ENCODE results near the gene CELSR1.

CELSR1 gene

GRCh38 chr22:46425016-46425415, 112.4 kb downstream of the CELSR1 start:
- FAIRE-seq: peak; percentile 98
- DNase-seq (ENCODE audit: low spot score): peak; percentile 95

- FAIRE-seq (no peak), DNase-seq (ENCODE audit: low spot score) (peak; percentile 9)
Measured at GRCh38 chr22:46424496-46424895, 112.9 kb downstream of the CELSR1 start.

GRCh38 chr22:46422896-46423295, 114.5 kb downstream of the CELSR1 start:
- no peak for DNase-seq (ENCODE audit: low spot score)
- FAIRE-seq: no peak

GRCh38 chr22:46421267-46421666, 116.2 kb downstream of the CELSR1 start:
- FAIRE-seq (no peak), DNase-seq (ENCODE audit: low spot score) (peak; percentile 5)

GRCh38 chr22:46419754-46420571, 117.5 kb downstream of the CELSR1 start:
- DNase-seq (ENCODE audit: low spot score) (no peak), FAIRE-seq (no peak)

- DNase-seq (ENCODE audit: low spot score) (no peak), FAIRE-seq (no peak)
Measured at GRCh38 chr22:46418827-46419226, 118.6 kb downstream of the CELSR1 start.

GRCh38 chr22:46417769-46418168, 119.7 kb downstream of the CELSR1 start:
- FAIRE-seq (no peak), DNase-seq (ENCODE audit: low spot score) (no peak)

GRCh38 chr22:46416891-46417580, 120.4 kb downstream of the CELSR1 start:
- DNase-seq (ENCODE audit: low spot score) (peak; percentile 94), FAIRE-seq (peak; percentile 85)

- FAIRE-seq (no peak), DNase-seq (ENCODE audit: low spot score) (peak; percentile 69)
Measured at GRCh38 chr22:46416520-46416871, 120.9 kb downstream of the CELSR1 start.

- FAIRE-seq: no peak
Measured at GRCh38 chr22:46415776-46416519, 121.5 kb downstream of the CELSR1 start.

GRCh38 chr22:46414704-46415103, 122.7 kb downstream of the CELSR1 start:
- FAIRE-seq (no peak), DNase-seq (ENCODE audit: low spot score) (no peak)

More at GRCh38 chr22:46415776-46416519, 121.5 kb downstream of the CELSR1 start:
- no peak for DNase-seq (ENCODE audit: low spot score)

GRCh38 chr22:46413725-46414379, 123.6 kb downstream of the CELSR1 start:
- DNase-seq (ENCODE audit: low spot score): no peak
- FAIRE-seq: no peak

GRCh38 chr22:46411347-46411746, 126.1 kb downstream of the CELSR1 start:
- DNase-seq (ENCODE audit: low spot score) (no peak), FAIRE-seq (no peak)

- DNase-seq (ENCODE audit: low spot score): no peak
- FAIRE-seq: no peak
Measured at GRCh38 chr22:46410291-46410808, 127.1 kb downstream of the CELSR1 start.

GRCh38 chr22:46409631-46410210, 127.7 kb downstream of the CELSR1 start:
- no peak for DNase-seq (ENCODE audit: low spot score)
- FAIRE-seq: no peak

- FAIRE-seq: no peak
- no peak for DNase-seq (ENCODE audit: low spot score)
Measured at GRCh38 chr22:46408568-46409506, 128.6 kb downstream of the CELSR1 start.

- no peak for FAIRE-seq
- DNase-seq (ENCODE audit: low spot score): no peak
Measured at GRCh38 chr22:46407748-46408147, 129.7 kb downstream of the CELSR1 start.

GRCh38 chr22:46406791-46407190, 130.6 kb downstream of the CELSR1 start:
- no peak for FAIRE-seq

GRCh38 chr22:46406349-46406748, 131.1 kb downstream of the CELSR1 start:
- FAIRE-seq (no peak), DNase-seq (ENCODE audit: low spot score) (no peak)

More at GRCh38 chr22:46406791-46407190, 130.6 kb downstream of the CELSR1 start:
- no peak for DNase-seq (ENCODE audit: low spot score)

GRCh38 chr22:46405901-46406300, 131.5 kb downstream of the CELSR1 start:
- no peak for FAIRE-seq
- no peak for DNase-seq (ENCODE audit: low spot score)
